GM12878 (cell line): ENCODE data around the gene FAM89B. TPM values are rescaled to one million over a fixed set of nuclear protein-coding genes. Genes with fewer than 3 reads are reported as not detected.

ENCODE experiments used
- ATAC-seq: fragments of 200-7000 bp; cut with Tn5 transposase; 3 replicates; pipeline ENCODE4 v1.9.1; 2020; ENCODE audit warnings: mild to moderate bottlenecking, moderate library complexity
- BruUV-seq: library from RNA; stranded (reverse); fragments of 400-500 nt; replicated peaks from 2 replicates; lab custom pipeline; 2021; lab: Mats Ljungman, UMichigan
- CTCF ChIA-PET: fragments of 300-600 bp; sonication (Branson Sonifier 250); formaldehyde crosslinking; extraction: SDS; loops from one replicate; lab custom pipeline; 2021; ENCODE audit warnings: inconsistent platforms; lab: Yijun Ruan, JAX
- POLR2A ChIA-PET: fragments of 350-600 bp; formaldehyde crosslinking; extraction: SDS; loops from one replicate; lab custom pipeline; 2021; ENCODE audit warnings: inconsistent platforms; lab: Charles Lee
- RAD21 ChIA-PET: fragments of 300-600 bp; sonication (Branson Sonifier 250); formaldehyde crosslinking; loops from one replicate; lab custom pipeline; 2023; ENCODE audit warnings: antibody characterized with exemption; ENCODE audit not compliant: unreplicated experiment; lab: Charles Lee
- SMC1A ChIA-PET: fragments of 300-600 bp; sonication (Branson Sonifier 250); formaldehyde crosslinking; loops from one replicate; lab custom pipeline; 2023; ENCODE audit not compliant: unreplicated experiment, uncharacterized antibody; lab: Charles Lee
- DNase-seq: peaks from one replicate; pipeline ENCODE4 v3.0.0-alpha.2; 2011; ENCODE audit warnings: low read depth, low spot score
- FAIRE-seq: peaks from 3 replicates; lab custom pipeline; 2011; peaks lifted over from hg19 to GRCh38; lab: Jason Lieb, UNC
- H2AFZ ChIP-seq: 2 replicates; pipeline ENCODE4 v1.6.0; 2011; ENCODE audit warnings: low read depth, low read length, control low read depth; ENCODE audit not compliant: control insufficient read depth
- H3K27ac ChIP-seq: 2 replicates; pipeline ENCODE4 v1.5.1; 2011; ENCODE audit warnings: control low read depth; ENCODE audit not compliant: control insufficient read depth, insufficient read depth
- H3K27me3 ChIP-seq, 2 experiments: replicated peaks in 1 of 2; 2 replicates each; pipeline versions ENCODE4 v1.6.0 to v1.6.1; 2011; ENCODE audit warnings: low read length in 1 of 2; ENCODE audit not compliant: control insufficient read depth in 2 of 2, insufficient read depth in 2 of 2
- H3K36me3 ChIP-seq, 2 experiments: 2 replicates each; pipeline ENCODE4 v1.5.1; 2011; ENCODE audit warnings: low read length in 1 of 2; ENCODE audit not compliant: control insufficient read depth in 2 of 2, insufficient read depth in 2 of 2
- H3K4me1 ChIP-seq: 2 replicates; pipeline ENCODE4 v1.6.1; 2011; ENCODE audit warnings: mild to moderate bottlenecking, low read length, moderate library complexity, mixed read lengths; ENCODE audit not compliant: control insufficient read depth, insufficient read depth
- H3K4me2 ChIP-seq: 2 replicates; pipeline ENCODE4 v1.6.0; 2011; ENCODE audit warnings: control low read depth; ENCODE audit not compliant: control insufficient read depth, insufficient read depth
- H3K4me3 ChIP-seq: fragments of 200-600 bp; sonication (generic); 2 replicates; pipeline ENCODE4 v1.5.1; 2016
- H3K79me2 ChIP-seq: 2 replicates; pipeline ENCODE4 v1.6.0; 2011; ENCODE audit warnings: low read length; ENCODE audit not compliant: control insufficient read depth, insufficient read depth
- H3K9ac ChIP-seq: 2 replicates; pipeline ENCODE4 v1.8.0; 2011; ENCODE audit warnings: low read length, control low read depth, mixed read lengths; ENCODE audit not compliant: control insufficient read depth, insufficient read depth
- H3K9me3 ChIP-seq: replicated peaks from 3 replicates; pipeline ENCODE4 v1.5.1; 2011; ENCODE audit warnings: mild to moderate bottlenecking, low read length; ENCODE audit not compliant: control insufficient read depth, insufficient read depth
- H4K20me1 ChIP-seq: 2 replicates; pipeline ENCODE4 v1.6.0; 2011; ENCODE audit not compliant: control insufficient read depth, insufficient read depth
- NBN ChIP-seq: fragments of 450-650 bp; IDR thresholded peaks from 2 replicates; pipeline ENCODE4 v1.6.1; 2016
- SMAD5 ChIP-seq: IDR thresholded peaks from 2 replicates; pipeline ENCODE4 v1.6.1; 2016; ENCODE audit warnings: antibody characterized with exemption, low read depth
- SUPT20H ChIP-seq: IDR thresholded peaks from 2 replicates; pipeline ENCODE4 v1.6.1; 2011; ENCODE audit warnings: low read depth, mild to moderate bottlenecking, low read length, moderate library complexity, borderline replicate concordance; ENCODE audit not compliant: control insufficient read depth
- ZNF24 ChIP-seq: fragments of 450-650 bp; IDR thresholded peaks from 2 replicates; pipeline ENCODE4 v1.6.1; 2017; ENCODE audit warnings: antibody characterized with exemption, mild to moderate bottlenecking
- WGBS: methylation state at CpG from one replicate; pipeline ENCODE4 v1.1.6; 2016; ENCODE audit warnings: low lambda C conversion rate; ENCODE audit not compliant: insufficient replicate concordance, insufficient coverage; ENCODE audit errors: missing lambda C conversion rate; 5-methylcytosine and 5-hydroxymethylcytosine counted together
- in situ Hi-C: fragments of 300-500 bp; cut with MboI; formaldehyde crosslinking; loops from 9 replicates; pipeline ENCODE4 v1.14.3; 2018; ENCODE audit warnings: mixed read lengths
- intact Hi-C: fragments of 100-400 bp; cut with micrococcal nuclease; formaldehyde crosslinking; loops from one replicate; pipeline ENCODE4 v1.14.2; 2022; ENCODE audit not compliant: unreplicated experiment
- polyA plus RNA-seq, 11 experiments: library from polyadenylated mRNA; depleted of rRNA in 4 of 11; unstranded in 6 of 11; stranded (reverse) in 5 of 11; fragments of >200 nt; fragmentation: Nextera tagmentation in 4 of 11; fragmentation: Illumina TruSeq in 1 of 11; extraction: Ambion mirVana in 4 of 11; extraction: Trizol in 1 of 11; gene quantifications; 1 replicate in 1 of 11; 2 replicates in 10 of 11; pipeline versions ENCODE4 v1.2.1 to v1.2.3, GENCODE V29; 2011 to 2016; ENCODE audit warnings: inconsistent platforms in 2 of 11, missing spikeins in 2 of 11, low read depth in 1 of 11
- total RNA-seq, 4 experiments: library from RNA; depleted of rRNA in 3 of 4; stranded (reverse); fragments of >200 nt in 3 of 4; fragmentation: Illumina TruSeq in 1 of 4; extraction: Trizol in 1 of 4; gene quantifications; 2 replicates each; pipeline versions ENCODE4 v1.2.1 to v1.2.3, GENCODE V29; 2013 to 2021
- TF ChIP-seq, protein P1 (sequence below): fragments of 450-650 bp; IDR thresholded peaks from 2 replicates; pipeline ENCODE4 v1.6.1; 2016; ENCODE audit warnings: mild to moderate bottlenecking

The FAM89B gene
- total and polyA plus RNA-seq, 10 of the 15 experiments (the other 5 are each of a cell fraction or from before 2014, with no cell fraction given): 0.34 to 36.7 (median 9.8) TPM

DNA sequence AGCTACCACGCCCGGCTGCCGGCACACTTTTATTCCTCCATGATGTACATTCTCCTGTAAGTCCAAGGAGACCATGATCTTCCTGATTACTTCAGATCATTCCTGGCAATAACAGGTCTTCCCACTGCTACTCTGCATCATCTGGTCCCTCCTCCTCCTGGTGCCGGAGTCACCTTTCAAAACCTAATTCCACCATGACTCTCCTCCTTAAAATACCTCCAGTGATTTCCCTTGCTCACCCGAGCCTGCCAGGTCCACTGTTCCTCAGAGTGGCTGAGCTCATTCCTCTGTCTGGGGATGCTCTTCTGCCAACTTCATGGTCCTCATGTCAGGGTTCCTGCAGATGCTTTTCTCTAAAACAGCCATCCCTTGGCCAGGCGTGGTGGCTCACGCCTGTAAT, 10.3 kb upstream of the FAM89B start (continued):
- TF ChIP-seq, protein P1, sequence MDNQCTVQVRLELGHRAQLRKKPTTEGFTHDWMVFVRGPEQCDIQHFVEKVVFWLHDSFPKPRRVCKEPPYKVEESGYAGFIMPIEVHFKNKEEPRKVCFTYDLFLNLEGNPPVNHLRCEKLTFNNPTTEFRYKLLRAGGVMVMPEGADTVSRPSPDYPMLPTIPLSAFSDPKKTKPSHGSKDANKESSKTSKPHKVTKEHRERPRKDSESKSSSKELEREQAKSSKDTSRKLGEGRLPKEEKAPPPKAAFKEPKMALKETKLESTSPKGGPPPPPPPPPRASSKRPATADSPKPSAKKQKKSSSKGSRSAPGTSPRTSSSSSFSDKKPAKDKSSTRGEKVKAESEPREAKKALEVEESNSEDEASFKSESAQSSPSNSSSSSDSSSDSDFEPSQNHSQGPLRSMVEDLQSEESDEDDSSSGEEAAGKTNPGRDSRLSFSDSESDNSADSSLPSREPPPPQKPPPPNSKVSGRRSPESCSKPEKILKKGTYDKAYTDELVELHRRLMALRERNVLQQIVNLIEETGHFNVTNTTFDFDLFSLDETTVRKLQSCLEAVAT: no peak

DNA sequence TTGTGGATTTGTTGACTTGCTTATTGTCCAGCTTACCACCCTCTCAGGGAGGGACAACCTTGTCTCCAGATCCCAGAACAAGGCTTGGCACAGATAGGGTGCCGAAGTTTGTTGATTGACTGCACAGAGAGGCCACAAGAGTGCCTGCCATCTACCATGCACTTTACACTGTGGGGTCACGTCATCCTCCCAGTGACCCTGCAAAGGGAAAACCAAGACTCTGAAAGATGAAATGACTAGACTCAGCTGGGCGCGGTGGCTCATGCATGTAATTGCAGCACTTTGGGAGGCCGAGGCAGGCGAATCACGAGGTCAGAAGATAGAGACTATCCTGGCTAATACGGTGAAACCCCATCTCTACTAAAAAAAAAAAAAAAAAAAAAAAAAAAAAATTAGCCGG, 9.6 kb upstream of the FAM89B start:
- ChIA-PET RAD21 (interaction anchor here (0.7 to 1.3 kb wide), 2 partner anchors 16 to 27 kb away, joined by 3 to 4 read pairs; no protein-coding TSS in a partner anchor), CTCF (no interaction called here), SMC1A (no interaction called here), POLR2A (interaction anchor here (0.6 to 2.0 kb wide), 4 partner anchors 14 to 905 kb away, joined by 4 to 12 read pairs (median 6); no protein-coding TSS in a partner anchor)
- Histone ChIP-seq H3K9ac (no peak overlapping the region), H3K27me3 (no peaks in the 10 kb centered on the region; a peak in 2 of 4 replicates), H3K4me2 (no peak overlapping the region), H3K79me2 (no peaks in the 10 kb centered on the region), H3K9me3 (no peaks in the 10 kb centered on the region), H3K4me1 (peaks cover 8% of the 10 kb centered on the region), H3K4me3 (no peak overlapping the region), H3K36me3 (no peaks in the 10 kb centered on the region), H2AFZ (no peak overlapping the region), H3K27ac (no peak overlapping the region), H4K20me1 (no peaks in the 10 kb centered on the region)
- TF ChIP-seq SUPT20H (no peak), SMAD5 (no peak), ZNF24 (no peak), NBN (no peak)
- DNase-seq (no peak), ATAC-seq (no peak), FAIRE-seq (no peak)
- WGBS: 39% methylated on average over 4 of the region's 9 CpGs
- in situ Hi-C loops (no loop called here), intact Hi-C loops (no loop called here)
- BruUV-seq: no TSS peak
